ENCODE measurements around the gene ST8SIA4.

GRCh38 chr5:100900142-100900795 is 2.8 kb downstream of the ST8SIA4 start:
- TF ChIP-seq CSDC2 (CRISPR knock-in tag; IDR thresholded peaks at IDR 0.05) (no peak), ZNF565 (CRISPR knock-in tag; conservative IDR thresholded peaks at IDR 0.05; ENCODE audit: low read depth) (no peak), ZNF8 (CRISPR knock-in tag; IDR thresholded peaks at IDR 0.05) (no peak), ZFP3 (CRISPR knock-in tag; IDR thresholded peaks at IDR 0.05) (no peak), ESRRG (CRISPR knock-in tag; IDR thresholded peaks at IDR 0.05) (no peak), ZNF70 (CRISPR knock-in tag; IDR thresholded peaks at IDR 0.05) (no peak), TOX (CRISPR knock-in tag; IDR thresholded peaks at IDR 0.05; ENCODE audit: borderline replicate concordance) (no peak)
- TF ChIP-seq, protein P1, sequence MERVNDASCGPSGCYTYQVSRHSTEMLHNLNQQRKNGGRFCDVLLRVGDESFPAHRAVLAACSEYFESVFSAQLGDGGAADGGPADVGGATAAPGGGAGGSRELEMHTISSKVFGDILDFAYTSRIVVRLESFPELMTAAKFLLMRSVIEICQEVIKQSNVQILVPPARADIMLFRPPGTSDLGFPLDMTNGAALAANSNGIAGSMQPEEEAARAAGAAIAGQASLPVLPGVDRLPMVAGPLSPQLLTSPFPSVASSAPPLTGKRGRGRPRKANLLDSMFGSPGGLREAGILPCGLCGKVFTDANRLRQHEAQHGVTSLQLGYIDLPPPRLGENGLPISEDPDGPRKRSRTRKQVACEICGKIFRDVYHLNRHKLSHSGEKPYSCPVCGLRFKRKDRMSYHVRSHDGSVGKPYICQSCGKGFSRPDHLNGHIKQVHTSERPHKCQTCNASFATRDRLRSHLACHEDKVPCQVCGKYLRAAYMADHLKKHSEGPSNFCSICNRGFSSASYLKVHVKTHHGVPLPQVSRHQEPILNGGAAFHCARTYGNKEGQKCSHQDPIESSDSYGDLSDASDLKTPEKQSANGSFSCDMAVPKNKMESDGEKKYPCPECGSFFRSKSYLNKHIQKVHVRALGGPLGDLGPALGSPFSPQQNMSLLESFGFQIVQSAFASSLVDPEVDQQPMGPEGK (CRISPR knock-in tag; IDR thresholded peaks at IDR 0.05; ENCODE audit: borderline replicate concordance): no peak

Measured in SK-N-SH treated with all-trans-retinoic acid at 6 μM for 48 hours (cell line).